T-helper 1 cell (primary cell): Measurements from ENCODE around the gene ARPC1B.
A peak's percentile ranks its signal among the peaks of the same experiment; 100 is the strongest.
"Not testable (repeated sequence)": the region's sequence is repeated elsewhere in the genome, so short reads cannot be mapped to it uniquely, and the experiment has no call there.

Experiments
- DNase-seq, 5 donors: peaks; one replicate each; pipeline ENCODE4 v3.0.0-alpha.2; 2012 to 2020

ARPC1B gene

GRCh38 chr7:99410635-99411034 lies 36.1 kb downstream of the ARPC1B start:
- no peak for DNase-seq

- not testable (repeated sequence) for DNase-seq
Measured at GRCh38 chr7:99415513-99416127, 41.1 kb downstream of the ARPC1B start.

- no peak for DNase-seq
Measured at GRCh38 chr7:99418260-99418659, 43.7 kb downstream of the ARPC1B start.

GRCh38 chr7:99419323-99420021 lies 44.9 kb downstream of the ARPC1B start:
- no peak for DNase-seq

GRCh38 chr7:99420213-99420612 lies 45.7 kb downstream of the ARPC1B start:
- no peak for DNase-seq

- DNase-seq, result no peak
Measured at GRCh38 chr7:99420986-99421385, 46.5 kb downstream of the ARPC1B start.

GRCh38 chr7:99422186-99422585 lies 47.7 kb downstream of the ARPC1B start:
- DNase-seq, result no peak

GRCh38 chr7:99422625-99423024 lies 48.1 kb downstream of the ARPC1B start:
- DNase-seq, result no peak

- no peak for DNase-seq
Measured at GRCh38 chr7:99424932-99425730, 50.6 kb downstream of the ARPC1B start.

GRCh38 chr7:99428972-99429566 lies 54.5 kb downstream of the ARPC1B start:
- DNase-seq, result no peak

- DNase-seq, result no peak
Measured at GRCh38 chr7:99429756-99430155, 55.2 kb downstream of the ARPC1B start.

- not testable (repeated sequence) for DNase-seq
Measured at GRCh38 chr7:99431756-99432540, 57.4 kb downstream of the ARPC1B start.

GRCh38 chr7:99433158-99433557 lies 58.6 kb downstream of the ARPC1B start:
- DNase-seq, result no peak

GRCh38 chr7:99437946-99438572 lies 63.5 kb downstream of the ARPC1B start:
- no peak for DNase-seq

- peak; percentile 68 to 92 (median 78) for DNase-seq
Measured at GRCh38 chr7:99438573-99439480, 64.3 kb downstream of the ARPC1B start, which contains the start of the genes CPSF4 and PTCD1. CPSF4 (plus strand) TSS chr7:99438943; CDS start chr7:99439083, 140 bp downstream. PTCD1 (minus strand) TSS chr7:99438798; CDS start chr7:99435242, 3,556 bp downstream.

- DNase-seq, result no peak
Measured at GRCh38 chr7:99440195-99440594, 65.7 kb downstream of the ARPC1B start.
